GM19025 (cell line): Measurements from ENCODE around the gene MATR3.
"Not testable (repeated sequence)": the region's sequence is repeated elsewhere in the genome, so short reads cannot be mapped to it uniquely, and the experiment has no call there.

Experiments
- ATAC-seq: cut with Tn5 transposase; IDR thresholded peaks from one replicate; pipeline ENCODE4 v1.9.1; 2021; ENCODE audit warnings: mild to moderate bottlenecking, low read depth, moderate library complexity; ENCODE audit not compliant: unreplicated experiment

MATR3 gene

DNA sequence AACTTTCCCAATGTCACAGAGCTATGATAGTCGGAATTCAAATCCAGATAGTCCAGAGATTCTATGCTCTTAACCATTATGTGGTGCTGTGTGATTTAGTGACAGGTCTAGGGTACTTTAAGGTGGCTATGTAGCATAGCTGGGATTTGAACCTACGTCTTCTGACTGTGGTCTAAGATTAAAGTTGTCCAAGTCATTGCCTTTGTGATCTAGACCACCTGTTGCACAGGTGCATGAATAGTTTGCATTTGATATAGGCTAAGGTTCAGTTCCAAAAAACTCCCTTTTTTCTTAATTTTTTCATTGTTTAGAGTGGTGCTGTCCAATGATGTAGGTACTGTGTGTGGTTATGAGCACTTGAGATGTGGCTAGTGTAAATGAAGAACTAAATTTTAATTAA lies 50.6 kb downstream of the MATR3 start:
- no peak for ATAC-seq

DNA sequence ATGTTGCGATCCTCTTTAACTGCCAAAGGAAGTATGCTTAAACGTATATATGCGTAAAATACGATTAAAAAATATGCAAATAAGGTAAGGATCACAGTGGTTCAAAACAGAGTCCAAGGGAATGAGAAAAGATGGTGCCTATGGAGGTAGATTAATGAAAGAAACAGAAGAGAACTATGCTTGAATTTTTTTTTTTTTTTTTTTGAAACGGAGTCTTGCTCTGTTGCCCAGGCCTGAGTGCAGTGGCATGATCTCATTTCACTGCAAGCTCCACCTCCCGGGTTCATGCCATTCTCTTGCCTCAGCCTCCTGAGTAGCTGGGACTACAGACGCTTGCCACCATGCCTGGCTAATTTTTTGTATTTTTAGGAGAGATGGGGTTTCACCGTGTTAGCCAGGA lies 51.9 kb downstream of the MATR3 start:
- ATAC-seq = not testable (repeated sequence)

DNA sequence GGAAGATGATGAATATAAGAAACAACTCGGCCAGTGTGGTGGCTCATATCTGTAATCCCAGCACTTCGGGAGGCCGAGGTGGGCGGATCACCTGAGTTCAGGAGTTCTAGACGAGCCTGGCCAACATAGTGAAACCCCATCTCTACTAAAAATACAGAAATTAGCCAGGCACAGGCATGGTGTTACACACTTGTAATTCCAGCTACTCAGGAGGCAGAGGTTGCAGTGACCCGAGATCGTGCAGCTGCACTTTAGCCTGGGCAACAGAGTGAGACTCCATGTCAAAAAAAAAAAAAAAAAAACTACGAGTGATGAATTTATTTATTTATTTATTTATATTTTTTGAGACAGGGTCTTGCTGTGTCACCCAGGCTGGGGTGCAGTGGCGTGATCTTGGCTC lies 54.3 kb downstream of the MATR3 start:
- not testable (repeated sequence) for ATAC-seq

DNA sequence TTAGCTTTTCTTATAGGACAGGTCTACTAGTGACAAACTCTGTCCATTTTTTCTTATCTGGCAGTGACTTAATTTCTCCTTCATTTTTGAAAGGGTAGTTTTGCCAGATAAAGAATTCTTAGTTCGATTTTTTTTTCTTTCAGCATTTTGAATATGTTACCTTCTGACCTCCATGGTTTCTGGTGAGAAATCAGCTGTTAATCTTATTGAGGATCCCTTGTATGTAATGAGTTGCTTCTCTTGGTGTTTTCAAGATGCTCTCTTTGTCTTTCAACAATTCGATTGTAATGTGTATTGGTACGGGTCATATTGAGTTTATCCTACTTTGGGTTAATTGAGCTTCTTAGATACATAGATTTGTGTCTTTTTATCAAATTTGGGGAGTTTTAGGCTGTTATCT lies 60.6 kb downstream of the MATR3 start:
- no peak for ATAC-seq

DNA sequence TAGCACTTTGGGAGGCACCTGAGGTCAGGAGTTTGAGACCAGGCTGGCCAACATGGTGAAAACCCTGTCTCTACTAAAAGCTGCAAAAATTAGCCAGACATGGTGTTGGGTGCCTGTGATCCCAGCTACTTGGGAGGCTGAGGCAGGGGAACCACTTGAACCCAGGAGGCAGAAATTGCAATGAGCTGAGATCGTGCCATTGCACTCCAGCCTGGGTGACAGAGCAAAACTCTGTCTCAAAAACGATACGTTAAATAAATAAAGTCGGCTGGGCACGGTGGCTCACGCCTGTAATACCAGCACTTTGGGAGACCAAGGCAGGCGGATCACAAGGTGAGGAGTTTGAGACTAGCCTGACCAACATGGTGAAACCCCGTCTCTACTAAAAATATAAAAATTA lies 62.4 kb downstream of the MATR3 start:
- ATAC-seq = not testable (repeated sequence)

DNA sequence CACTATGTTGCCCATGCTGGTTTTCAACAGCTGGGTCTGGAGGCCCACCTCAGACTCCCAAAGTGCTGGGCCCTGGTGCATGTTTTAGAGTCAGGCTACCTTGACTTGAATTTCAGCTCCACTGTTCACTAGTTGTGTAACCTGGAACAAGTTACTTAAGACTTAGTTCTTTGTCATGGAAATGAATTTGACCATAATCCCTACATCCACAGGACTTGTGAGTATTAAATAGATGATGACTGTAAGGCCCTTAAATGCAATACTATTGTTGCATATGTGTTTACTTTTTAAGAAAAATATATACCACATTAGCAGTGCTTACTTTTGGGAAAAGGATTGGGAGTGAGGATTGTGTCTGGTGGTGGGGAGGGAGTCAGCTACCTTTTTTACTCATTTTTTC lies 64.5 kb downstream of the MATR3 start:
- no peak for ATAC-seq

DNA sequence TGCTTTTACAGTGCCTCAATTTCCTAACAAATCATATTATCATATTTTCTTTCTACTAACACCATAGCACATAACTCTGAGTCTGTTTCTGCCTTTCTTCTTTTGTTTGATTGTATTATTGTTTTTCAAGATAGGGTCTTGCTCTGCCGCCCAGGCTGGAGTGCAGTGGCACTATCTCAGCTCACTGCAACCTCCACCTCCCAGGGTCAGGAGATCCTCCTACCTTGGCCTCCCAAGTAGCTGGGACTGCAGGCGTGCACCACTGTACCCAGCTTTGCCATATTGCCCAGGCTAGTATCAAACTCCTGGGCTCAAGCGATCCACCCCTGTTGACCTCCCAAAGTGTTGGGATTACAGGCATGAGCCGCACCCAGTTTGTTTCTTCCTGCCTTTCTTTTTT lies 66.8 kb downstream of the MATR3 start:
- ATAC-seq = no peak

DNA sequence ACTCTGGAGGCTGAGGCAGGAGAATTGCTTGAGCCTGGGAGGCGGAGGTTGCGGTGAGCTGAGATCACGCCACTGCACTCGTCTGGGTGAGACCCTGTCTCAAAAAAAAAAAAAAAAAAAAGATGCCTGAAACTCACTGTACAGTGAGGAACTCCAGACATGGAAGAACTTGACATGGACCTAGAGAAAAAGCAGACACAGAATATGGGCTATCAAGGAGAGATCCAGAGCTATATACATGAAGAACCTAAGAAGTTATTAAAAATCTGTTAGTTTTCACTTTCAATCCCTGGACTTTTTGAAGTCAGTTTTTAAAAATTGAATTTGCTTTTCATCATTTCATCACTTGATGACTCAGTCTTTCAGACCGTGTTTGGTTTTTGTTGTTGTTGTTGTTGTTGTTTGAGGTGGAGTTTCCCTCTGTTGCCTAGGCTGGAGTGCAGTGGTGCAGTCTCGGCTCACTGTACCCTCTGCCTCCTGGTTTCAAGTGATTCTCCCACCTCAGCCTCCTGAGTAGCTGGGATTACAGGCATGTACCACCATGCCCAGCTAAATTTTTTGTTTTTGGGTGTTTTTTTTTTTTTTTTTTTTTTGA lies 68.4 kb downstream of the MATR3 start:
- ATAC-seq = no peak

DNA sequence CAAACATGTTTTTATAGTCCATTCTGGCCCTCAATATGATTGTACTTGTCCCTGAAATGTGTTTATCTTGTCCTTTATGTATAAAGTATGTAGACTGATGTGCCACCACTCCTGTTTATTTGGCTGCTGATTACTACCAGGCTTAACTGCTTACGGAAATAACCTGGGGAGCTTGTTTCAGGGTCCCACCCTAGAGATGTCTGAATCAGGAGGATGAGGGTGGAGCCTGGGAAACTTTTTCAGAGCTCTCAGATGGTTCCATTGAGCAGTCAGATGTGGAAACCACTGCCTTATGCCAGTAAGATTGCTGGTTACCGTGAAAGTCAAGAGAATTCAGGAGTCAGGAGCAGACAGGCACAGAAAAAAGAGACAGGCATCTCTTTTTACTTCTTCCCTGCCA lies 70.4 kb downstream of the MATR3 start:
- no peak for ATAC-seq

DNA sequence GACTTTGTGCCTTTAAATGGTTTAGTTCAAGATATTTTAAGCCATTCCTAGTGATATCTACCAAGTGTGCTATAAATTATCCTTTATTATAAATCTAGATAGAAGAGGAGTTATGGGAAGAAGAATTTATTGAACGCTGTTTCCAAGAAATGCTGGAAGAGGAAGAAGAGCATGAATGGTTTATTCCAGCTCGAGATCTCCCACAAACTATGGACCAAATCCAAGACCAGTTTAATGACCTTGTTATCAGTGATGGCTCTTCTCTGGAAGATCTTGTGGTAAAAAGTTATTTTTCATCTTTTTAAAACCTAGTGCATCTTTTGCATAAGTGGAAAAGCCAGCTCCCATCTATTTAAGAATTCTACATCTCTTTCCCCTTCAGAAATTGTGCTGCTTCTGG lies 70.9 kb downstream of the MATR3 start:
- ATAC-seq = no peak

DNA sequence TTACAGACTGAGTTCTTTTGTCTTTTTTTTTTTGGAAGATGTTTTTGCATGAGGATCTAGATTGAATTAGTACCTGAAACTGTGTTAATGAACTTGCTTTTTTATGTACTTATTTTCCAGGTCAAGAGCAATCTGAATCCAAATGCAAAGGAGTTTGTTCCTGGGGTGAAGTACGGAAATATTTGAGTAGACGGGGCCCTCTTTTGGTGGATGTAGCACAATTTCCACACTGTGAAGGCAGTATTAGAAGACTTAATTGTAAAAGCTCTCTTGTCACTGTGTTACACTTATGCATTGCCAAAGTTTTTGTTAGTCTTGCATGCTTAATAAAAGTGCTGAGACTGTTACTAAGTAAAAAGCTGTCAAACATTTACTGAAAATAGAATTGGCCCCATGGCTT lies 75.1 kb downstream of the MATR3 start:
- ATAC-seq = no peak

DNA sequence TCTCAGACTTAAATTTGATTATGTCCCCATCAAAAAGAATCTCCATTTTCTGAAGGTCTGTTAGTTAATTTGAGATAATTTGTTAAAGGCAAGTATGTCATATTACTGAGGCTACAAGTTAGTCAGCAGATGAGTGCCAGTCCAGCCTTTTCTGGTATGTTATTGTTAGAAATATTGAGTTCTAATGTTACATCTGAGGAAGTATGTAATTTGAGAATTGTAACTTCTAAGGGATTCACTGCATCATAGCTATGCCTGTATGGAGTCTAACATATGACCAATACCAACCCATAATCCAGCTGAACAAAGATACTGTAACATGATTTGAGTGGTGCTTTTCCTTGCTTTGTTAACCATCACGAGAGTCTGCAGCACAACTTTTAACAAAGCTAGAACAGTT lies 75.6 kb downstream of the MATR3 start:
- ATAC-seq = no peak

DNA sequence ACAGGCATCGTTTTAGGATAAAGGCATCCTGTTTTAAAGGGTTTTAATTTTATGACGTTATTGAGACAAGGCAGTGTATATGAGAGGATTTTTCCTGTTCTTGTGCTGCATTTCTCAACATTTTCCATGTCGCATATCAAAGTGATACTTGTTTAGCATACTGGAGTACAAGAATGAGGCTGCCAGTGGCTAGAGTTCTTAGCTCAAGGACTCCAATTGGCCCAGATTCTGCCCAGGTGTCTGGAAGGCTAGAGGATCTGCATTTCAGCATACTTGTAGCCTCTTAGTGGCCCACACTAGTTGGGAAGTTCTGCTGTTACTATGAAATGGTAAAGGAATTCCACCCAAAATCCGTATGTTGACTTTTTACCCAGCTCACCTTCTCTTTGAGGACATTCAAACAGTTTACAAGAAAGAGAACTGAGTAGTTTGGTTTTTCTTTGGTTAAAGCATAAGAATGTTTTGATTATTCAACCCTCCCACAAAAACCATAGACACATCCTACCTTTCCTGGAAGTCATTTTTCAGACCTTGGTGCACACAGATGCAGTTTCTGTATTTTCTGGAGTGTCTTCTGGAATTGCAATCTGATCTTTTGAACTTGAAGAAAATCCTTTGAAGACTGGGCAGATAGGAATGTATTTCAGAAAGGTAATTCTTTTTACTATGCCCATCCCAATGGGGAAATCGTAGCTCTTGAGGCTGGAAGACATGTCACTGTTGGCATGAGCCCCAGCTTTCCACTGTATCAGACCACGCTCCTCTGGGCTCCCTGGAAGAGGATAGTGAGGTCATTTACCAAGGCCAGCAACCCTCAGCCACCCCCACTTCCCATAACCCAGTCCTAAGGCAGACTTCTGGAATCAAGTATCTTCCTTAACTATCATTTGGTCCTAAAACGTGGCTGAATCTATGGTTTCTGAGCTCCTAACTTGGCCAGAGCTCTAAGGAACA lies 78.2 kb downstream of the MATR3 start:
- ATAC-seq = no peak

DNA sequence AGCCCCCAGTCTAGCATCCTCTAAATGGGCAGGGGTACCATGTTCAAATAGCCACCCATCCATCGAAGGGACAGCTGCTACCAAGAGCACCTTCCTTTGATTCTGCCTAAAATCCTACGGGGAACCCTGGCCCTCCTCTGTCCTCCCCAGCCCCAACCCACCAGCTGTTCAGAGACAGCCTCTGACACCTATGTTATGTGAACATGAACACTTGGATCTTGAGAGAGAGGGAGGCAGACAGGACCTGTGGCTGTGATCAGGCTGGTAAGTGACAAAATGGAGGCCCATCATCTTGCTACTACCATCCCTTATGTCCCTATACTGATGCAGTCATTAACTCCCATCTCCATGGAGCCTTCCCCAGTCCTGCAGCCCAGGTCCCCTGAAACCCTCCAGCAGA lies 81.4 kb downstream of the MATR3 start:
- no peak for ATAC-seq

DNA sequence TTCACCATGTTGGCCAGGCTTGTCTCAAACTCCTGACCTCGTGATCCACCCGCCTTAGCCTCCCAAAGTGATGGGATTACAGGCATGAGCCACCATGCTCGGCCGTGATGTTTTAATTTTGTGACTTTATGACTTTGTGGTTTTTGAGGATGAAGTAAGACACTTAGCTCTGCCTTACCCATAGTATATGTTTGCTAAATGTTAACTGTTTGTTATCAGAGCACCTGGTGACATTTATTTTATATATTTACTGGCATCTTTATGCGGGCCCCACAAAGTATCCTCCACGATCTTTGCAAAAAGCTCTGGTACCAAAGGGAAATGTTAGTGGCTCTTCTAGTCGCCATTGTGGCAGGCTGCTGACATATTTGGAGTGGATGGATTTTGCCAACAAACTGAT lies 82.8 kb downstream of the MATR3 start:
- no peak for ATAC-seq

DNA sequence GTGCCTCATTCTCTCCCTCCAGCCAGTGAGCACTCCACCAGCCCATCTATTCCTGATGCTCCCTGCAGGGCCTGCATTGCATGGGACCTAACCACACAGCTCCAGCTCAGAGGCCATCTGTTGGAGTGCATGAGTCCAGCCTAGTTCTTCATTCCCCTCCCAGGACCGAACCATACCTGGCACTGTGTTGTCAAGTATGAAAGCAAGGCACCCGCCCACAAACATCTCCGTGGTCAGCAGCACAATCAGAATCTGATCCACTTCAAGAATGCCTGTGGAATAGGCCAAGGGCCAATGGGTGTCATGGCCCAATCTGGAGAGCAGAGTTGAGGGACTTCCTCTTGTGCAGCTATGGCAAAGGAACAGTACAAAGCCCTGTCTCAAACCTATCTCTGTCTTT lies 83.7 kb downstream of the MATR3 start:
- ATAC-seq = no peak

DNA sequence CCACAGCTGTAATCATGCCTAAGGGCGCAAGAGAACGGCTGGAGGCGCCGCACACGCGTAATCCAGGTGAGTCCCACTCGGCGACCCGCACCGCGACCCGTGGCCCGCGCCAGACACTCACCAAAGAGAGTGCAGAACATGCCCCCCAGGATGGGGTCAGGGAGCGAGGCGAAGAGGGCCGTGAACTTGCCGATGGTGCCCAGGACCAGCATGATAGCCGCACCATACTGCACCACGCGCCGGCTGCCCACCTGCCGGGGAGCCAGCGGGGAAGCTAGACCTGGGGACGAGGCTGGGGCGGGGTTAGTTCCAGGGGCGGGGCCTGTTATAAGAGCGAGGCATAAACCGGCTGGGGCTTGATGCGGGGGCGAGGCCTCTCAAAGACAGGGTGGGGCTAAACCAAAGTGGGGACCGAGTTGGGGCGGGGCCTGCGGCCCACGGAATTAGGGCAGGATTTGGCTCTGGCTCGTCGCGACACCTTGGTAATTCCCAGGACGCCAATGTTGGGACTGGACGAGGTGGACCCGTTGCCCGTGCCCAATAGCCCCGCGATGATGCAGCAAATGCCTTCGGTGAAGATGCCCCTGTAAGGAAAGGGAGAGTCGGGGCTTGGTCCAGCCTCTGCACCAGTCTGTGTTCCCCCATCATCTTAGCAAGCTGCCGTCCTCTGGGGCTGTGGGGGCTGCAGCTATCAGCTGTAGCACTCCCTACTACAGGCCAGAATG lies 84.7 kb downstream of the MATR3 start:
- no peak for ATAC-seq

DNA sequence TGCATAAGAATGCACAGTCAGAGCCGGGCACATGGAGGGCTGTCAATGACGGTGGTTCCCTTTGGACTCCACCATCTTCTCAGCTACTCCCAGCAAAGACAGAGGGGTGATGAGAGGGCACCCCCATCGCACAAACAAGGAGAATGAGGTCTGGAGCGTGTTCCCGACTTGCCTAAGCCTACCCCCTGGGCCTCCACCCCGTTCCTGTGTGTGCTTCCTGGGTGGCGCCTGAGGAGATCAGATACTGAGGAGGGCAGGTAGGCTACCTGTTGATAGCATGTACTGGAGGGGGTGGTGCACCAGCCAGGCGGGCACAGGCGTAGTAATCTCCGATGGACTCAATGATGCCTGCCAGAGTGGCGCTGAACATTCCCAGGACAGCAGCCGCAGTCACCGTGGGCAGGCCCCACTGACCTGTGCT lies 85.4 kb downstream of the MATR3 start:
- ATAC-seq = no peak

DNA sequence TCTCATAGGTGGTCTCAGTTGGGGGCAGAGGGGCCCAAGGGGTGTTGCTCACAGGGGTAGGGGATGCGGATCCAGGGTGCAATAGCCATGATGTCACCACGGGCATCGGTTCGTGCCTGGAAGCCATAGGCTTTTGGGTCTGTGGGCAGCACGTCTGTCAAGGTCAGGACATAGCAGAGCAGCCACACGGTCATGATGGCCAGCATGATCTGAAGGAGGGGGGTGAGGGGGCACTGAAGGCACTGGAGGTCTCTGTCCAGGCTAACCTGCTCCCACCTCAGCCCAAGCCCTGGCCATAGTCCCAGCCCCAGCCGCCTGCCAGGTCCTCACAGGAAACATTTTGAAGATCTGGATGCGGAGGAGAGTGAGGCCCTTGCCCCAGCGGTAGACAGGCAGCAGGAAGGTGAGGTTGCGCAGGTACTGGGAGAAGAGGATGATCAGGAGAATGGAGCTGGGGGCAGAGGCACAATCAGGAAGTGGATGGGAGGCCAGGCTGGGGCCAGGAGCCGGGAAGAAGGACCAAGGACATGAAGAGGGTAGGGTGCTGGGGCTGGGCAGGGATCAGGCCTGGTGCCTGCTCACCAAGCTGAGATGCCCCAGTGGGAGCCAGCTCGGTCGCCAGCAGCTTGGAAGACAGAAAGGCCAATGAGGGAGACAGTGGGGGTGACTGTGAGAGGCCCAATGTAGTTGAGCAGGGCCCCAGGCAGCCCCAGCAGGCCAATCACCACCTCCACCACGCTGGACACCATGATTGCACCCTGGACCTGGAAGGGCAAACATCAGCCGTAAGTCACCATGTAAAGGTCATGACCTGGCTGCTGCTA lies 86.3 kb downstream of the MATR3 start:
- ATAC-seq = no peak
